ENCODE measurements around the gene DGKB.

DNA sequence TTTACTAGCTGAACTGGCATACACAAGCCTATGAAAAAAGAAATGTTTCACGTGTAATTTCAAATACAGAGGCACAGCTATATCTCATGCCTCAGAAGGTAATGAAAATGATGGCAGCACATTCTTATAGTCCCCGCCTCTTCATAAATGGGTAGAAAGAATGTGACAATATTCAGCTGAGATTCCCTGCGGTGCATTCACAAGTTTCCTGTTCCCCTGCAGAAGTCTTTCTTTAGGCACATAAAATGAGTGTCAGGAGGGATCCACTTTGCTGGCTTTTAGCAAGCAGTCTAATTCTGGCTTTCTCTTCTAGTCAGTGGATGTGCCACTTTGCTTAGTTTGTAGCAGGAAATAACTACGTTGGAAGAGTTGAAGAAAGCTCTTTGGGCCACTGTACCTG is 56.1 kb downstream of the DGKB start:
- TF ChIP-seq, protein P1, sequence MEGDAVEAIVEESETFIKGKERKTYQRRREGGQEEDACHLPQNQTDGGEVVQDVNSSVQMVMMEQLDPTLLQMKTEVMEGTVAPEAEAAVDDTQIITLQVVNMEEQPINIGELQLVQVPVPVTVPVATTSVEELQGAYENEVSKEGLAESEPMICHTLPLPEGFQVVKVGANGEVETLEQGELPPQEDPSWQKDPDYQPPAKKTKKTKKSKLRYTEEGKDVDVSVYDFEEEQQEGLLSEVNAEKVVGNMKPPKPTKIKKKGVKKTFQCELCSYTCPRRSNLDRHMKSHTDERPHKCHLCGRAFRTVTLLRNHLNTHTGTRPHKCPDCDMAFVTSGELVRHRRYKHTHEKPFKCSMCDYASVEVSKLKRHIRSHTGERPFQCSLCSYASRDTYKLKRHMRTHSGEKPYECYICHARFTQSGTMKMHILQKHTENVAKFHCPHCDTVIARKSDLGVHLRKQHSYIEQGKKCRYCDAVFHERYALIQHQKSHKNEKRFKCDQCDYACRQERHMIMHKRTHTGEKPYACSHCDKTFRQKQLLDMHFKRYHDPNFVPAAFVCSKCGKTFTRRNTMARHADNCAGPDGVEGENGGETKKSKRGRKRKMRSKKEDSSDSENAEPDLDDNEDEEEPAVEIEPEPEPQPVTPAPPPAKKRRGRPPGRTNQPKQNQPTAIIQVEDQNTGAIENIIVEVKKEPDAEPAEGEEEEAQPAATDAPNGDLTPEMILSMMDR (IDR thresholded peaks at IDR 0.05): no peak
- no peak for TF ChIP-seq POLR2A (IDR thresholded peaks at IDR 0.05)
